HepG2 (cell line): ENCODE results near the gene EPHA1. TPM values are rescaled to one million over a fixed set of nuclear protein-coding genes. Genes with fewer than 3 reads are reported as not detected.

ENCODE experiments used
- CENPT ChIP-seq: sonication (generic); formaldehyde crosslinking; IDR thresholded peaks from 2 replicates; pipeline ENCODE4 v1.8.0; 2022; ENCODE audit warnings: low read depth, mild to moderate bottlenecking, moderate library complexity, missing genetic modification reagents
- KIAA2018 ChIP-seq: sonication (generic); formaldehyde crosslinking; IDR thresholded peaks from 2 replicates; pipeline ENCODE4 v1.5.0; 2020; ENCODE audit warnings: mild to moderate bottlenecking, missing genetic modification reagents, borderline replicate concordance
- MED8 ChIP-seq: sonication (generic); formaldehyde crosslinking; IDR thresholded peaks from 2 replicates; pipeline ENCODE4 v1.8.1; 2023; ENCODE audit warnings: mild to moderate bottlenecking, missing genetic modification reagents; ENCODE audit not compliant: insufficient replicate concordance
- NCOR1 ChIP-seq: fragments of 200-600 bp; sonication (generic); IDR thresholded peaks from 2 replicates; pipeline ENCODE4 v1.7.0; 2017; ENCODE audit warnings: antibody characterized with exemption, low read length, borderline replicate concordance
- TBX3 ChIP-seq: fragments of 450-650 bp; IDR thresholded peaks from 2 replicates; pipeline ENCODE4 v1.6.1; 2017; ENCODE audit warnings: antibody characterized with exemption, mild to moderate bottlenecking, inconsistent platforms, borderline replicate concordance
- ZNF234 ChIP-seq: sonication (generic); formaldehyde crosslinking; conservative IDR thresholded peaks from 2 replicates; pipeline ENCODE4 v1.5.1; 2020; ENCODE audit warnings: mild to moderate bottlenecking, missing genetic modification reagents
- ZNF326 ChIP-seq: sonication (generic); formaldehyde crosslinking; IDR thresholded peaks from 2 replicates; pipeline ENCODE4 v1.4.0; 2020; ENCODE audit warnings: missing genetic modification reagents, borderline replicate concordance
- ZNF407 ChIP-seq: sonication (generic); formaldehyde crosslinking; IDR thresholded peaks from one replicate; pipeline ENCODE4 v1.5.1; 2020; ENCODE audit warnings: mild to moderate bottlenecking, missing genetic modification reagents; ENCODE audit errors: not compliant biosample characterization
- ZNF780A ChIP-seq: sonication (generic); formaldehyde crosslinking; IDR thresholded peaks from 2 replicates; pipeline ENCODE4 v1.8.0; 2022; ENCODE audit warnings: mild to moderate bottlenecking, missing genetic modification reagents, moderate library complexity
- polyA plus RNA-seq, 8 experiments: library from polyadenylated mRNA; depleted of rRNA in 3 of 8; stranded (reverse) in 7 of 8; unstranded in 1 of 8; fragments of >200 nt; fragmentation: Illumina TruSeq in 4 of 8; extraction: Trizol in 4 of 8; gene quantifications; 2 replicates each; pipeline versions ENCODE4 v1.2.1 to v1.2.3, GENCODE V29; 2011 to 2016; ENCODE audit warnings: low read depth in 4 of 8, missing spikeins in 1 of 8, mixed read lengths in 1 of 8; ENCODE audit not compliant: insufficient read depth in 1 of 8
- total RNA-seq, 5 experiments: library from RNA; depleted of rRNA; stranded (reverse); fragments of >200 nt; fragmentation: Illumina TruSeq; extraction: Trizol; gene quantifications; 2 replicates each; pipeline ENCODE4 v1.2.3, GENCODE V29; 2016; ENCODE audit warnings: low read depth in 1 of 5

EPHA1 gene
- total and polyA plus RNA-seq, 2 of the 13 experiments (the other 11 are each of a cell fraction or from before 2014, with no cell fraction given) = 4.6 to 17.1 TPM

- no peak for TF ChIP-seq KIAA2018
- TF ChIP-seq CENPT = no peak
- 0 out of 2 replicates have a peak, but pooled peaks have one; percentile 49 for TF ChIP-seq NCOR1
- TF ChIP-seq TBX3 = no peak
- no peak for TF ChIP-seq ZNF326 (CRISPR knock-in tag)
- TF ChIP-seq ZNF780A (CRISPR knock-in tag) = no peak
- no peak for TF ChIP-seq MED8 (CRISPR knock-in tag)
- TF ChIP-seq ZNF234 (CRISPR knock-in tag) = no peak
- TF ChIP-seq ZNF407 (CRISPR knock-in tag) = no peak
These were observed 13.2 kb downstream of the EPHA1 start (continued) for GRCh38 chr7:143395187-143396149.
